Measurements from ENCODE around the gene TYMS.
"Not testable (repeated sequence)": the region's sequence is repeated elsewhere in the genome, so short reads cannot be mapped to it uniquely, and the experiment has no call there.

The TYMS gene

GRCh38 chr18:678482-679182 is 21.2 kb downstream of the TYMS start:
- no peak for DNase-seq

DNA sequence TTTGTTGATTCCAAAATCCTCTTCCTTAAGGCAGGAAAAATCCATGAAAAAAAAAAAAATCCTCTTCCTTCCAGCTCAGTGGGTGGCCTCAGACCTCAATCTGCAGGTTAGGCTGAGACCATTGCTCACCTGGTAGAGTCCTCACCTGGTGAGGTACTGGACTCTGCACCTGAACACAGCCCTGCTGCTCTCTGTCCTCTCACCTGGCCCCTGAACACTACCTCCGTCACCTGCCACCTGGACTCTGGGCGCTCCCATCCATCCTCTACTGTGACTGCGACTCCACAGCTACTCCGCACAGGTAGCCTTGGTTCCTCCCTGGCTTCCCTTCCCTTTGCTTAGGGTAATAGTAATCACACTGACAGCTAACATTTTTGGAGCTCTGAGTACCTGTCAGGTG is 22.1 kb downstream of the TYMS start:
- no peak for DNase-seq

GRCh38 chr18:680392-680791 is 22.9 kb downstream of the TYMS start:
- no peak for DNase-seq

DNA sequence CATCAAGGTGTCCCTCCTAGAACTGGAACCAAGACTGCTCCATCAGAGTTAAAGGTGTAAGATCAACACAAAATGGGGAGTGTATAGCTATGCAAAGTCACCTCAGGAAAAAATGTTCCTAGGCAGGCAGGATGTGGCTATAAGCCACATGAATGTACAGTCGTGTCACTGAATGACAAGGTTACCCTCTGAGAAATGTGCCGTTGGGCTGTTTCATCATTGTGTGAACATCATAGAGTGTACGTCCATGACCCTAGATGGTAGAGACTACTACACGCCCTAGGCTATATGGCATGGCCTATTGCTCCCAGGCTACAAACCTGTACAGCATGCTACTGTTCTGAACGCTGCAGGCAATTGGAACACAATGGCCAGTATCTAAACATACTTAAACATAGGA is 24.5 kb downstream of the TYMS start:
- DNase-seq, result no peak

DNA sequence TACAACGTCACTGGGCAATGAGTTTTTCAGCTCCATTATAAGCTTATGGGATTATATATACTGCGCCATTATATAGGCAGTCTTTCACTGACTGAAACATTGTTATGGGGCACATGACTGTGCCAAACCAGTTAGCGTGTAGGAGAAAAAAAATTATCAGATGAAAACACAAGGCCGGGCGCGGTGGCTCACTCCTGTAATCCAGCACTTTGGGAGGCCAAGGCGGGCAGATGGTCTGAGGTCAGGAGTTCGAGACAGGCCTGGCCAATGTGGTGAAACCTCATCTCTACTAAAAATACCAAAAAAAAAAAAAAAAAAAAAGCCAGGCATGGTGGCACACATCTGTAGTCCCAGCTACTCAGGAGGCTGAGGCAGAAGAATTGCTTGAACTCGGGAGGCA is 25.0 kb downstream of the TYMS start:
- DNase-seq, result not testable (repeated sequence)

GRCh38 chr18:682833-683232 is 25.4 kb downstream of the TYMS start:
- no peak for DNase-seq

- DNase-seq, result no peak
These were observed 26.1 kb downstream of the TYMS start for GRCh38 chr18:683531-683930.

DNA sequence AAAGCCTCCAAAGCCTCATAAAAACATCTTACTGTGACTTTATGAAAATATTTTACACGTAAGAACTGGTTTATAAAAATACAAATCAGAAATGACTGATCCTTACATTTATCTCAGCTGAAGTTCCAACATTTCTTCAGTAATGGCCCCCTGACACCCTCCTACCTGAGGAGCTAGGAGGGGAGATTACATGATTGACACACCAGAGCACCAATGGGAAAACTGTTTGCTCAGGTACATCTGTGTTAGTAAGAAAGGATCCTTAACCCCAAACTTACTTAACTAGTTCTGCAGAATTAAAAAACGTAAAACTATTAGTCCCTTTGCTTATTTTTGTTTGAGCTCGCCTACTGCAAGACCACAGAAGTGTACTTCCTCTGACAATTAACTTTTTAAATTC is 28.0 kb downstream of the TYMS start:
- no peak for DNase-seq

GRCh38 chr18:686339-687111 is 29.1 kb downstream of the TYMS start:
- no peak for DNase-seq

DNA sequence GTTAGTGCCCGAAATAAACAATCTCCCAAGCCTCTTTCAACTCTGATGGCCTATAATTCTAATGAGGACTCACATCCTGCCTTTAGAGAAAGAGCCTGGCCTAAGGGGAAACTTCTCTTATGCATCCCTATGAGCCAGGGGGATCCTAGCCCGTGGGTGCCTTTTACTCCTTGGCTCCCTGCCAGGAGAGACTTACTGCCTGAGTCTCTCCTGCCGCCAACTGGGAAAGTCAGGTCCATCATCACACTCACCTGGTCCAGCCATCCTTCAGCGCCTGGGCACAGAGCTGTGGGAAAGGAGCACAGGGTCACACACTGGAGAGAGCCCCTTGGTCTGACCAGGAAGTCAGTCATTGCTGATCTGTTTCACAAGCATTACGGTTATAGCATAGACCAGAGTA is 30.9 kb downstream of the TYMS start:
- DNase-seq, result no peak

GRCh38 chr18:692824-693223 is 35.4 kb downstream of the TYMS start:
- DNase-seq, result no peak

- no peak for DNase-seq
These were observed 36.2 kb downstream of the TYMS start for GRCh38 chr18:693466-694187.

DNA sequence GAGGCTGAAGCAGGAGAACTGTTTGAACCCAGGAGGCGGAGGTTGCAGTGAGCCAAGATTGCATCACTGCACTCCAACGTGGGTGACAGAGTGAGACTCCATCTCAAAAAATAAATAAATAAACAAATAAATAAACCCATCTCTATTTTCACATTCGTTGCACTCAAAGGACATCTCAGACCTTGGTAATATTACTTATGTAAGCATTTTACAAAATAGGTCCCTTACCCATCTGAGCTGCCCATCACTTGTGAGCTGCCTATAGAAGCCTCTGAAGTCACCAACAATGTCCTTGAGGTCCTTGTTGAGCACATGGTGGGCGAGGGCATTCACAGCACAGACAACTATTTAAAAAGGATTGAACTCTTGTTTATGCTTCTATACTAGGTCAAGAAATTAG is 39.6 kb downstream of the TYMS start:
- no peak for DNase-seq

DNA sequence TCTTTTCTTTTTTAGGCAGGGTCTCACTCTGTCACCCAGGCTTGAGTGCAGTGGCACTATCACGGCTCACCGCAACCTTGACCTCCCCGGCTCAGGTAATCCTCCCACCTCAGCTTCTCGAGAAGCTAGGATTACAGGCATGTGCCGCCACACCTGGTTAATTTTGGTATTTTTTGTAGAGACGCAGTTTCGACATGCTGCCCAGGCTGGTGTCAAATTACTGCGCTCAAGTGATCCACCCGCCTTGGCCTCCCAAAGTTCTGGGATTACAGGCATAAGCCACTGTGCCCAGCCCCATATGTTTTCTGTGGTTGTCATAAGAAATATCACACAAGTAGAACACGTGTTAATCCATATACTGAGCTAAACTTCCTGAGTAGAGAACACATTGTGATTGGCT is 40.3 kb downstream of the TYMS start:
- DNase-seq, result no peak

DNA sequence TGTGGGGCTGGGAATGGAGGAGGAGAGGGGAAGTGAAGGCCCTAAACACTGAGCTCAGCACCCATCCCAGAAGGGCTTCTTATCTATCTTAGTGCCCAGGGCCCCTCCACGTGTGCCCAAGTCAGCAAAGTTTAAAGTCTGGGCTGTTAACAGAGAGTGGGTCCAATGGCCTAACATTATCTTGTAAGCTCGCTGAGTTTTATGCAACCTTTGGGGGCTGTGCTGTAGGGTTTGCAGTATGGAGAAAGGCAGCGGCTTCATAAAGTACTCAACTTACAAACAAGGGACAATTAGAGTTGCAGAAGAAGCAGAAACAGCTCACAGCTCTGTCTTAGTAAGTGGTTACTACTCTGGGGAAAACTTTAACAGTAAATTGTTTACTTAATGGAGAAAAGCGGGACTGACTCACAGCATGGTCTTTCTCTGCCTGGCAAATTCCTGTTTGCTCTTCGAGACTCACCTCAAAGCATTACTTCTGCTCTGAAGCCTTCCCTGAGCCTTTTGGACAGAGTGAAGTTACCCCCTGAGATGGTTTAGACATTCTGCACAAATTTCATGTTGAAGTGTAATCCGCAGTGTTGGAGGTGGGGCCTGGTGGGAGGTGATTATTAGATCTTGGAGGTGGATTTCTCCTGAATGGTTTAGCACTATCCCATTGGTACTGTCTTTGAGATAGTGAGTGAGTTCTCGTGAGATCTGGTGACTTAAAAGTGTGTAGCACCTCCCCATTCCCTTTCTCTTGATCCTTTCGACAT is 45.9 kb downstream of the TYMS start:
- no peak for DNase-seq

- no peak for DNase-seq
These were observed 49.0 kb downstream of the TYMS start for GRCh38 chr18:706405-706804.

GRCh38 chr18:708096-708495 is 50.6 kb downstream of the TYMS start:
- DNase-seq, result no peak

GRCh38 chr18:709771-710170 is 52.3 kb downstream of the TYMS start:
- DNase-seq, result no peak

GRCh38 chr18:710418-711300 is 53.2 kb downstream of the TYMS start:
- no peak for DNase-seq

DNA sequence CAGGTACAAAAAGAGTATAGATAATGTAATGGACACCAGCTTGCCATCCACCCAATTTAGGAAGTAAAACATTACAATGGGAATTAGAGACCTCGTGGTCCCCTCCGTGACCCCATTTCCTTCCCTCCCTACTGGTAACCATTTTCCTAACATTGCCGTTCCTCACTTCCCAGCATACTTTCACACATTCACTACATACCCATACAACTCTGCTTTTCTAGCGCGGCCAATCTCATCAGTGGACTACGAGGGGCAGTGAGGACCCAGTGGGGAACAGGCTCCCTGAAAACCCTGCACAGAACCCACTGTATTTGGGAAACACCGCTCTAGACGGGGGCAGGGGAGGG is 53.8 kb downstream of the TYMS start:
- peak in 1 of 2 donors; percentile 47 for DNase-seq

DNA sequence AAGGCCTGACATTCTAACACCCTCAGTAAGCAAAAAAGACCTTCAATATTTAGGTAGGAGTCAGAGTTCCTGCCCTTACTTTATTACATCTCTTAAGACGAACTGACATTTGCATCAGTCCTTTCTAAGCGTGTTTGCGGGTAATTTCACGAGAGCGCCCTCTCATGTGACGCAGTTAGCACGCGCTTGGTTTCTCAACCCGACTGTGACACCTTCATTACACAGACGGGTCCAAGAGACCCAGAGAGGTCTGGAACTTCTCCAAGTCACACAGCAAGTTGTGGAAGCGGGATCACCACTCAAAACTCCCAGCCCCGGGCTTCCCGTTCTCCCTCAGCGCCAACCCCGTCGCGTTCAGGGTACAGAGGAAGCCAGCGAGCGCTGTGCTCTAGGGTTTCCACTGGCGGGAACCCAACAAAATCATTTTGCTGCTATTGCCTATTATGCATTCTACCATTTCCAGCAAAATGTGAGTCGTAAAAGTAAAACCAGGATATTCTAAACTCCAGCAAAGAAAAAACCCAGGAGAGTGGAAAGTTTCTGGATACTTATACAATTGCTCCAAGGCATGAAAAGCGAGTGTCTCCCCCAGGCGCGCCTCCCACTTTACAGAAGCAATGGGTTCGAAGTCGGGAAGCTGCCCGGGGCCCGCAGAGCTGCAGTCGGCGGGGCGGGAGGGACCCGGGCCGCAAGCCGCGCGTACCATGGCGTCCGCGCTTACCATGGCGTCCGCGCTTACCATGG is 54.4 kb downstream of the TYMS start:
- DNase-seq, result peak; percentile 28 to 47
